ENCODE data around the gene BATF. TPM values are rescaled to one million over a fixed set of nuclear protein-coding genes. Genes with fewer than 3 reads are reported as not detected.

BATF gene
- total RNA-seq, 2 donors from 2014 or later, result not detected

DNA sequence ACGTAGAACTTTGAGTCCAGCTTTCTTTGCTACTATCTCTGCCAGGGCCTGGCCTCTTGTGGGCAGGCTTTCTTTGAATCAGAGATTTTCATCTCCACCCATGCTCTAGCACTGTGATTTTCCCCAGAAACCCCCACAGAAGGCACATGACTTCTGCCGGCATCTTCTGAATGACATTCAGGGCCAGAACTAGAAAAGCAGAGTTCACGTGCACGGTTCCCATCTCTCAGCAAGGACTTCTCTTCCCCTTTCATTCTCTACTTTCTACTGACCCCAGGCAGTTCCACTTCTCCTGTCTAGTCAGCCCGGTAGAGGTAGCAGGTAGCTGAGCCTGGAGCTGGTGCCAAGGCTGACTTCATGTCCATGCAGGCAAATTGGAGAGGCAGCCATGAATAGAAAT, 26.9 kb downstream of the BATF start:
- Histone ChIP-seq H3K27ac (no peak overlapping the region), H3K36me3 (replicated peaks in 1 of 2; ENCODE audit: insufficient read depth in 1 of 2, low read depth in 2 of 2) (no peaks in the 10 kb centered on the region), H3K9me3 (no peaks in the 10 kb centered on the region), H3K4me3 (no peak overlapping the region), H3K27me3 (no peaks in the 10 kb centered on the region), H3K4me1 (no peaks in the 10 kb centered on the region)
- WGBS, 2 donors, result 75 to 76% methylated on average over 5 of the region's 5 CpGs
- intact Hi-C loops (cut with DNase I), result no loop called here
- TF ChIP-seq, protein P1, sequence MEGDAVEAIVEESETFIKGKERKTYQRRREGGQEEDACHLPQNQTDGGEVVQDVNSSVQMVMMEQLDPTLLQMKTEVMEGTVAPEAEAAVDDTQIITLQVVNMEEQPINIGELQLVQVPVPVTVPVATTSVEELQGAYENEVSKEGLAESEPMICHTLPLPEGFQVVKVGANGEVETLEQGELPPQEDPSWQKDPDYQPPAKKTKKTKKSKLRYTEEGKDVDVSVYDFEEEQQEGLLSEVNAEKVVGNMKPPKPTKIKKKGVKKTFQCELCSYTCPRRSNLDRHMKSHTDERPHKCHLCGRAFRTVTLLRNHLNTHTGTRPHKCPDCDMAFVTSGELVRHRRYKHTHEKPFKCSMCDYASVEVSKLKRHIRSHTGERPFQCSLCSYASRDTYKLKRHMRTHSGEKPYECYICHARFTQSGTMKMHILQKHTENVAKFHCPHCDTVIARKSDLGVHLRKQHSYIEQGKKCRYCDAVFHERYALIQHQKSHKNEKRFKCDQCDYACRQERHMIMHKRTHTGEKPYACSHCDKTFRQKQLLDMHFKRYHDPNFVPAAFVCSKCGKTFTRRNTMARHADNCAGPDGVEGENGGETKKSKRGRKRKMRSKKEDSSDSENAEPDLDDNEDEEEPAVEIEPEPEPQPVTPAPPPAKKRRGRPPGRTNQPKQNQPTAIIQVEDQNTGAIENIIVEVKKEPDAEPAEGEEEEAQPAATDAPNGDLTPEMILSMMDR (IDR thresholded peaks at IDR 0.05), result no peak
- no peak for TF ChIP-seq POLR2A (IDR thresholded peaks at IDR 0.05)
- DNase-seq (no peak), ATAC-seq (no peak)

DNA sequence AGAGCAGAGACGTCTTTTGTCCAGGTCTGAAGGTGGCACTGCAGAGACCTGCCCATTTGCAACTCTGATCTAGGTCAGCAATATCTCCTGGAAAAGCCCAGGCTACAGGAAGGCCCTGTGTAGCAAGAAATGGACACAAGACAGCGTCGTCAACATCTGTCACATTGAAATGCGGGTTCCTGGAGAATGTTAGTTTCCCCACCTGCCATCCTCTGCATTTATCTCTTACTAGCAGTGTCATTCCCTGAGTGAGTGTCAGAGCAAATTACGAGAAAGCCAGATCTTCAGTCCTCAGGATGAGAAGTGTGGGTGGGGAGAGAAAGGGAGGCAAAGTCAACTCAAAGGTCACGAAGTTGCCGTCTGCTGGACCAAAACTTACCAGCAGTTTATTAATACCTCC, 28.8 kb downstream of the BATF start:
- Histone ChIP-seq H3K27me3 (no peaks in the 10 kb centered on the region), H3K4me3 (no peak overlapping the region), H3K4me1 (no peaks in the 10 kb centered on the region), H3K36me3 (replicated peaks in 1 of 2; ENCODE audit: insufficient read depth in 1 of 2, low read depth in 2 of 2) (no peaks in the 10 kb centered on the region), H3K27ac (no peak overlapping the region), H3K9me3 (no peaks in the 10 kb centered on the region)
- ATAC-seq (no peak), DNase-seq (no peak)
- intact Hi-C loops (cut with DNase I), result no loop called here
- 87 to 98% methylated on average over 6 to 7 of the region's 7 CpGs for WGBS, 2 donors
- no peak for TF ChIP-seq POLR2A (IDR thresholded peaks at IDR 0.05)
- TF ChIP-seq, protein P1 (IDR thresholded peaks at IDR 0.05), result no peak

- intact Hi-C loops (cut with DNase I), result no loop called here
- no peaks in the 10 kb centered on the region for H3K36me3 ChIP-seq (replicated peaks in 1 of 2; ENCODE audit: insufficient read depth in 1 of 2, low read depth in 2 of 2)
- no peaks in the 10 kb centered on the region for H3K27me3 ChIP-seq
- no peaks in the 10 kb centered on the region for H3K4me1 ChIP-seq
- 94% methylated on average over 6 of the region's 6 CpGs for WGBS, 2 donors
- no peak for DNase-seq
- TF ChIP-seq, protein P1 (IDR thresholded peaks at IDR 0.05), result no peak
- no peak for TF ChIP-seq POLR2A (IDR thresholded peaks at IDR 0.05)
- no peak overlapping the region for H3K27ac ChIP-seq
- H3K9me3 ChIP-seq, result no peaks in the 10 kb centered on the region
- no peak overlapping the region for H3K4me3 ChIP-seq
- ATAC-seq, result no peak
Observed at GRCh38 chr14:75553157-75553556, 30.9 kb downstream of the BATF start.

DNA sequence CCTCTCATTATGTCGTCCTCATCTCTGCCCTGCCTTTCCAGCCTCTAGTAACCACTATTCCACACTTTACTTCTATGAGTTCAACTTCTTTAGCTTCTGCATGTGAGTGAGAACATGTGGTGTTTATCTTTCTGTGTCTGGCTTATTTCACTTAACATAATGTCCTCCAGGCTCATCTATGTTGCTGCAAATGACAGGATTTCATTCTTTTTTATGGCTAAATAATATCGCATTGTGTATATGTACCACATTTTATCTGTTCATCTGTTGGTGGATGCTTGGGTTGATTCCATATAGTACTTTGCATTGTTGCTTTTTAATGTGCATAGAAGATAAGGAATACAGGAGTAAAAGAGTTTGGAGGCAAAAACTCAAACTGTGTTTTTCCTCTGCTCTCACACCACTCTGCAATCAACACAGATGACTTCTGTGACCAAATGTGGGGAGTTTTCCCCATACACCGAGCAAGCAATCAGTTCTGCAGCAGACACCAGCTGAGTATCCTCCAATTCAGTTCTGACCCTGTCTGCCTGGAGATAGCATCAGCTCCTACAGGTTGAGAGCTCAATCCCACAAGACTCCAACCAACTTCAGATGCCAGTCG, 31.6 kb downstream of the BATF start:
- no peak for TF ChIP-seq POLR2A (IDR thresholded peaks at IDR 0.05)
- TF ChIP-seq, protein P1 (IDR thresholded peaks at IDR 0.05), result no peak
- H3K27ac ChIP-seq, result no peak overlapping the region
- no peak overlapping the region for H3K4me3 ChIP-seq
- intact Hi-C loops (cut with DNase I), result no loop called here
- H3K9me3 ChIP-seq, result no peaks in the 10 kb centered on the region
- 60 to 68% methylated on average over 4 of the region's 4 CpGs for WGBS, 2 donors
- no peak for ATAC-seq
- no peaks in the 10 kb centered on the region for H3K36me3 ChIP-seq (replicated peaks in 1 of 2; ENCODE audit: insufficient read depth in 1 of 2, low read depth in 2 of 2)
- no peaks in the 10 kb centered on the region for H3K27me3 ChIP-seq
- H3K4me1 ChIP-seq, result no peaks in the 10 kb centered on the region
- DNase-seq, result no peak

GRCh38 chr14:75554482-75554881, 32.2 kb downstream of the BATF start:
- DNase-seq (no peak), ATAC-seq (no peak)
- H3K4me1 ChIP-seq, result no peaks in the 10 kb centered on the region
- H3K9me3 ChIP-seq, result no peaks in the 10 kb centered on the region
- H3K36me3 ChIP-seq (replicated peaks in 1 of 2; ENCODE audit: insufficient read depth in 1 of 2, low read depth in 2 of 2), result no peaks in the 10 kb centered on the region
- intact Hi-C loops (cut with DNase I), result no loop called here
- no peak overlapping the region for H3K4me3 ChIP-seq
- H3K27me3 ChIP-seq, result no peaks in the 10 kb centered on the region
- TF ChIP-seq, protein P1 (IDR thresholded peaks at IDR 0.05), result no peak
- no peak for TF ChIP-seq POLR2A (IDR thresholded peaks at IDR 0.05)
- WGBS, 2 donors, result 36 to 57% methylated on average over 2 of the region's 2 CpGs
- no peak overlapping the region for H3K27ac ChIP-seq
